G401 (cell line): ENCODE data around the gene ALG12. TPM values are rescaled to one million over a fixed set of nuclear protein-coding genes. Genes with fewer than 3 reads are reported as not detected.

Experiments
- DNase-seq: peaks from one replicate; pipeline ENCODE4 v3.0.0-alpha.2; 2015; ENCODE audit warnings: low spot score
- in situ Hi-C: cut with HindIII; loops from 2 replicates; pipeline ENCODE4 v1.10.0; 2016; ENCODE audit warnings: low sequenced_read_pairs, mixed read lengths
- total RNA-seq: library from RNA; depleted of rRNA; stranded (reverse); fragments of >200 nt; shearing (Covaris generic); gene quantifications from 2 replicates; pipeline ENCODE4 v1.2.3, GENCODE V29; 2014

The ALG12 gene
- total RNA-seq, 1 experiment from 2014 or later, result 24.1 TPM

- in situ Hi-C loops, result no loop called here
- DNase-seq, result peak; percentile 49
These were observed 35.5 kb downstream of the ALG12 start for GRCh38 chr22:49882519-49883293.

- DNase-seq, result no peak
- in situ Hi-C loops, result no loop called here
These were observed 36.4 kb downstream of the ALG12 start for GRCh38 chr22:49881856-49882255.

GRCh38 chr22:49880281-49880680, 38.0 kb downstream of the ALG12 start:
- DNase-seq, result no peak
- in situ Hi-C loops, result no loop called here

DNA sequence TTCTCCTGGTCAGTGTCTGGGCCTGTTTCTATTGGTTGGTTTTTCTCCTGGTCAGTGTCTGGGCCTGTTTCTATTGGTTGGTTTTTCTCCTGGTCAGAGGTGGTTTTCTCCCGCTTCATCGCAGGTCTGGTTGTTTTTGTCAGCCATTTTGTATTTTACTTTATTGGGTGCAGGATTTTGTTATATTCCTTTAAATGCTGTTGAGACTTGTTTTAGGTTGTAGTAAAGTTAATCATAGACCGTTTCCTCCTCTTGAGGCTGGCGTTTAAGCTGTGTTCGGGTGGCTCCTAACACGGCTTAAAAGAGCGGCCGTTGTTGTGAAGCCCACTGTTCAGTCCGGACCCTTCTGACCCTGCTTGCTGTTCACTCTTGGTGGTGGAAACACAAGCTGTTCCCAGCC, 38.4 kb downstream of the ALG12 start:
- in situ Hi-C loops, result no loop called here
- no peak for DNase-seq

DNA sequence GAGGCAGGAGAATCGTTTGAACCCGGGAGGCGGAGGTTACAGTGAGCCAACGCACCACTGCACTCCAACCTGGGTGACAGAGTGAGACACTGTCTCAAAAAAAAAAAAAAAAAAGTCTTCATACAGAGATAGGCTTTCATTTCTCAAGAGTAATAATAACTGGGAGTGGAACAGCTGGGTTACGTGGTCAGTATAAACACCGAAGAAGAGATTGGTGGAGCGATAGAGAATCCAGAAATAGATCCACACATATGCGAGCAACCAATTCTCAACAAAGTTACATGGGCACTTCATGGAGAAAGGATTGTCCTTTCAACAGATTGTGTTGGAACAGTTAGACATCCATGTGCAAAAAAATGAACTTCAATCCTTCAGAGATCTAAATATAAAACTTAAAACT, 40.0 kb downstream of the ALG12 start:
- in situ Hi-C loops, result no loop called here
- no peak for DNase-seq

DNA sequence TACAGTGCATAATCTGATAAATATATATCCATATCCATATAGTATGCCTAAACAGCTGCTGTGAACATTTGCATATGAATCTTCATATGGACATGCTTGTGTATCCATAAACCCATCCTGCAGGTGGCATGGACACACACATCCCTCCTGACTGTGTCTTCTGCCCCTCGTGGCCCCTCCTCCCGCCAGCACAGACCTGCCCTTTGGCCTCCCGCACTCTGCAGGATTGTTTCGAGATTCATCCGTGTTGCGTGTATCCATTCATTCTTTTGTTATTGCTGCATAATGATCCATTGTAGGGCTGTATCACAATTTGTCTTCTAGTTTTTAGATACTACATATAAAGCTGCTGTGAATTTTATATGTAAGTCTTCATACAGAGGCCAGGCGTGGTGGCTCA, 40.6 kb downstream of the ALG12 start:
- in situ Hi-C loops, result no loop called here
- no peak for DNase-seq

- no peak for DNase-seq
- in situ Hi-C loops, result no loop called here
These were observed 44.9 kb downstream of the ALG12 start for GRCh38 chr22:49873228-49873940.

- in situ Hi-C loops, result no loop called here
- DNase-seq, result no peak
These were observed 45.9 kb downstream of the ALG12 start for GRCh38 chr22:49872347-49872746.

- in situ Hi-C loops, result no loop called here
- DNase-seq, result no peak
These were observed 46.8 kb downstream of the ALG12 start for GRCh38 chr22:49871482-49871881.

DNA sequence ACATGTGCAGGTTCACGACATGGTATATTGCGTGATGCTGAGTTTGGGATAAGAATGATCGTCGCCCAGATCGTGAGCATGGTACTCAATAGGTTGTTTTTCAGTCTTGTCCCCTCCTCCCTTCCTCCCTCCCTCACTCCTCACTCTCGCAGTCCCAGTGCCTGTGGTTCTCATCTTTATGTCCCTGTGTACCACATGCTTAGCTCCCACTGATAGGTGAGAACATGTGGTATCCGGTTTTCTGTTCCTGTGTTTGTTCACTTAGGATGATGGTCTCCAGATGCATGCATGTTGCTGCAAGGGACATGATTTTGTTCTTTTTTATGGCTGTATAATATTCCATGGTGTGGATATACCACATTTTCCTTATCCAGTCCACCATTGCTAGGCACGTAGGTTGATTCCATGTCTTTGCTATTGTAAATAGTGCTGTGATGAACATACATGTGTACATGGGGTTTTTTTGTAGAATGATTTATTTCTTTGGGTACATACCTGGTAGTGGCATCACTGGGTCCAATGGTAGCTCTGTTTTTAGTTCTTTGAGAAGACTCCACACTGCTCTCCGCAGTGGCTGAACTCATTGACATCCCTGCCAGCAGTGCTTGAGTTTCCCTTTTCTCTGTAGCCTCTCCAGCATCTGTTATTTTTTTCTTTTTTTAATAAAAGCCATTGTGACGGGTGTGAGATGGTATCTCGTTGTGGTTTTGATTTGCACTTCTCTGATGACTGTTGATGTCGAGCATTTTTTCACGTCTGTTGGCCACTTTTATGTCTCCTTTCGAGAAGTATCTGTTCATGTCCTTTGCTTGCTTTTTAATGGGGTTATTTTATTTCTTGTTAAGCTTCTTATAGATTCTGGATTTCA, 48.2 kb downstream of the ALG12 start:
- in situ Hi-C loops, result no loop called here
- no peak for DNase-seq

DNA sequence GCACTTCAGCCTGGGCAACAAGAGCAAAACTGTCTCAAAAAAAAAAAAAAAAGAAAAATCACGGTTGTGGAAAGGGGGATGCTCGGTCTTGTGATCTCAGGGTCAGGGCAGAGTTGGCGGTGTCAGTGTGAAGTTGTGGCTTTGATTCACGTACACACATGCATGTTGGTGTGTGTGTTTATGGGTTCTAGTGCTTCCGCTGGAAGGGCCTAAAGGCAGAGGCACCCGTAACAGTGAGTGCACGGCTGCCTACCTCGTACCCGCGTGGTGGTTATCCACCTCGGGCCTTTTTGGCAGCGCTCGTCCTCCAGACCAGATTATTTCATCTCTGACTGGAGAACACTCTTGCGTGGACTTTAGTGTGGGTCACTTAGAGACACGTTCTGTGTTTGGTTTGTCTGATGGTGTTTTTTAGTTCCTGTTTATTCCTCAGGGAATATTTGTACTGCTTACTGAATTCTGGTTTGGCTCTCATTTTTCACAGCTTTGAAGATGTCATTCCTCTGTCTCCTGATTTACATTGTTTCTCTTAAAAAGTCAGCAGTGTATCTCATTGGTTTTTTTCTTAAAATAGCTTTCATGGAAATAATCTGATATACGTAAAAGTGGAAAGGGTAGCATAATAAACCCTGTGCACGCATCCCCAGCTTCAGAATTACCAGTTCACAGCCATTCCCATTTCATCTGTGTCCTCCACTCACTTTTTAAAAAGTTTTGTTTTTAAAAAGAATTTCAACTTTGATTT, 49.0 kb downstream of the ALG12 start:
- no peak for DNase-seq
- in situ Hi-C loops, result no loop called here

DNA sequence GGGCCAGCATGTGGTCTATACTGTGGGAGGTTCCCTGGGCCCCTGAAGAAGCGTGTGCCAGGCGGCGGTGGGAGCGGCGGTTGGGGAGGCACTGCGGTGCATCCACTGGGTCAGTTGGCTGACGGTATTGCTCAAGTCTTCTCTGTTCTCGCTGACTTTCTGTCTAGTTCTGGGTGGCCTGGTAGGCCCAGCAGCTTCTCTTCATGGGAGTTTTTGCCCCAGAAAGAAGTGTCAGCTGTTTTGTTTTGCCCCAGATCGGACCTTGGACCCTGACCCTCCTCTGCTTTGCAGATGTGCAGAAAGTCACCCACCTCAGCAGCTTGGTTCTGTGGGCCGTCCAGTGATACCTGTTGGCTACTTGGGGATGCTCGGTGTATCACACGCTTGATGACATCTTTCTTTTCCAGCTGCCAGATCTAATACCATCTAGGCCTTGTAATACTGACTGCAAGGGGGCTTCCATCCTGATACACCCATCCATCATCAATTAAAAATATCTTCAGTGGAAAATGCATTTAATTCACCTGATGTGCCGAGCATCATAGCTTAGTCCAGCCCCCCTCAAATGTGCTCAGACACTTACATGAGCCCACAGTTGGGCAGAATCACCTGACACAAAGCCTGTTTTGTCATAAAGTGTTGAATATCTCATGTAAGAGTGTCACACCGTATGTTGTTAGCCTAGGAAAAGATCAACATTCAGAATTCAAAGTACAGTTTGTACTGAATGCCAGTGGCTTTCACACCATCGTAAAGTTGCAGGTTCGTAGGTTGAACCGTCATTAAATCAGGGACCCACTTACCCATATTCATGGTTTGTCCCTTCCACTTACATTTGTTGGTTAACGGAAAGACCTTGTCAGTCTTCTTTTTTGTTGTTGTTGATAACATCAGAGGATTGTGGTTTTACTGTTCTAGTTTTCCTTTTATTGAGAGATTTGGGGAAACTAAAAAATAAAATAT, 50.7 kb downstream of the ALG12 start:
- no peak for DNase-seq
- in situ Hi-C loops, result no loop called here

GRCh38 chr22:49866646-49867045, 51.6 kb downstream of the ALG12 start:
- in situ Hi-C loops, result no loop called here
- DNase-seq, result no peak

GRCh38 chr22:49866134-49866533, 52.1 kb downstream of the ALG12 start:
- in situ Hi-C loops, result no loop called here
- no peak for DNase-seq

DNA sequence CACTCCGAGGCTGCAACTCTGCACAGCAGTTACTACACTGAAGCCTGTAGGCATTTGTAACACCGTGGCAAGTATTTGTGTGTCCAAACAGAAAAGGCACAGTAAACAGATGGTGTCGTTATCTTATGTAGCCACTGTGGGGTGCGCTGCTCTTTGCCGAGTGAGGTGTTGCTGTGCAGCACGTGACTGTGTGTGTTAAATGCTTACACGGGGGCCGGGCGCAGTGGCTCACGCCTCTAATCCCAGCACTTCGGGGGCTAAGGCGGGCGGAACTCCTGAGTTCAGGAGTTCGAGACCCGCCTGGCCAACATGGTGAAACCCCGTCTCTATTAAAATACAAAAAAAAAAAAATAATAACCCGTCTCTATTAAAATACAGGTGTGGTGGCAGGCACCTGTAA, 53.1 kb downstream of the ALG12 start:
- DNase-seq, result no peak
- in situ Hi-C loops, result no loop called here

DNA sequence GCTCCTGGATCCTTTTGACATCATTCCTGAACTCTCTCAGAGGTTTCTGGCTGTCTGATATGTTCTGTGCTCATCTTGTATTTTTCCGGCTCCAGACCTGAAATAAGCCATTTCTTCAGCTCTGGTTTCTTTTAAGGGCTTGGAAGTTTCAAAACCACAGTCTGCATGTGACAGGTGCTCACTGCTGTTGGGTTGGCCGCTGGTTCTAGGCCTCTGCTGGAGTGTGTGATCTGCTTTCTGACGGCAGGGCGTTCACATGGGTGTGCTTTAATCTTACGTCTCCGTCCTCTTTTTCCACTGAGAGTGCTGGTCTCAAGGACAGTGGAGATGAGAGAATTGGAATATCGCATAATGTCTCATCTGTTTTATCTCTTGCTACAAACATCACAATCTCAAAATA, 54.3 kb downstream of the ALG12 start:
- in situ Hi-C loops, result no loop called here
- DNase-seq, result no peak

- in situ Hi-C loops, result no loop called here
These were observed 55.8 kb downstream of the ALG12 start for GRCh38 chr22:49862496-49862776.

GRCh38 chr22:49861642-49862495, 56.4 kb downstream of the ALG12 start:
- in situ Hi-C loops, result no loop called here

More at GRCh38 chr22:49862496-49862776, 55.8 kb downstream of the ALG12 start:
- DNase-seq, result no peak

More at GRCh38 chr22:49861642-49862495, 56.4 kb downstream of the ALG12 start:
- DNase-seq, result no peak
